Measurements from ENCODE around the gene ALDH1A1.

GRCh38 chr9:72946821-72947220 is 6.0 kb downstream of the ALDH1A1 start:
- TF ChIP-seq CTCF (IDR thresholded peaks at IDR 0.05) (no peak), RXRA (IDR thresholded peaks at IDR 0.05; ENCODE audit: borderline replicate concordance, low read depth) (no peak), ZBTB33 (IDR thresholded peaks at IDR 0.05; ENCODE audit: borderline replicate concordance, low read depth) (no peak), JUND (IDR thresholded peaks at IDR 0.05) (no peak), MAX (IDR thresholded peaks at IDR 0.05; ENCODE audit: low read depth) (no peak), REST (IDR thresholded peaks at IDR 0.05; ENCODE audit: low read depth, low read length) (no peak), POLR2AphosphoS5 (IDR thresholded peaks at IDR 0.05; ENCODE audit: low read depth, low read length) (no peak)
